IMR-90 (cell line): ENCODE measurements around the gene RALGPS1.

Experiments
- MAFK ChIP-seq: IDR thresholded peaks from 2 replicates; pipeline ENCODE4 v1.6.1; 2012; ENCODE audit warnings: low read depth, low read length, improper control_type of control experiment
- RAD21 ChIP-seq: IDR thresholded peaks from 2 replicates; pipeline ENCODE4 v1.6.1; 2012; ENCODE audit warnings: low read length, improper control_type of control experiment
- TF ChIP-seq, protein P1 (sequence below): conservative IDR thresholded peaks from 2 replicates; pipeline ENCODE4 v1.5.1; 2012; ENCODE audit warnings: mild to moderate bottlenecking, low read depth, low read length, improper control_type of control experiment
- TF ChIP-seq, protein P2 (sequence below): fragments of 150-350 bp; IDR thresholded peaks from 2 replicates; pipeline ENCODE4 v1.6.1; 2017; ENCODE audit warnings: mild to moderate bottlenecking, antibody characterized with exemption, low read length, low read depth

DNA sequence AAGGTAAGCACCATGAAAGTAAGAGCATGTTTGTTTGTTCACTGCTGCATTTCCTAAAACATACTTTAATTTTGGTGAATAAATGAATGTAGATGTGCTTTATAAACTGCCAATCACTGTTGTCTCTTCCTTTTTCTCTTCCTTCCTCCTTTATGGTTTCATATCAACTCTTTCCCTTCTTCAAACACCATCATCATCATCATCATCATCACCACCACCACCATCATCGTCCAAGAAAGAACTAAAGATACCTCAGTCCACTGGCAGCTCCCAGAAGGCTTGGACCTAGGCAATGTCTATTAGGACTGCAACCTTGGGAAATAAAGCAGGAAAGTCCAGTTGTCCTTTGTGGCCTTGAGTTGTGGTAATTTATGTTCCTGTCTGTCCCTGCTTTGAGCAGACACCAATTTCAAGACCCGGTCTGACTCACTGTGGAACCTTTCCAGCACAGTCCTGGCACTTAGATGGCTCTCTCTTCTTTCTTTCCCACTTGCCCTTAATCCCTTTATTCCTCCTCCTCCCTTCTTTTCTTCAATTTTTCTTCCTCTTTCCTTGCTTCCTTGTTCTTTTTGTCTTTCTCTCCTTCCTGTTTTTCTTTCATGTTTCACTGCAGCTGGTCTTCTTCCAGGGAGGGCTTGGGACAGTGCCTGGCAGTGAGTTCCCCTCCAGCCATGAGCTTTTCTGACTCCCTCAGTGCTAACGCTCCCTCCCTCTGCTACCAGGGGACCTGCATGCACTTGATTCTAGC, 108.5 kb downstream of the RALGPS1 start:
- TF ChIP-seq, protein P1, sequence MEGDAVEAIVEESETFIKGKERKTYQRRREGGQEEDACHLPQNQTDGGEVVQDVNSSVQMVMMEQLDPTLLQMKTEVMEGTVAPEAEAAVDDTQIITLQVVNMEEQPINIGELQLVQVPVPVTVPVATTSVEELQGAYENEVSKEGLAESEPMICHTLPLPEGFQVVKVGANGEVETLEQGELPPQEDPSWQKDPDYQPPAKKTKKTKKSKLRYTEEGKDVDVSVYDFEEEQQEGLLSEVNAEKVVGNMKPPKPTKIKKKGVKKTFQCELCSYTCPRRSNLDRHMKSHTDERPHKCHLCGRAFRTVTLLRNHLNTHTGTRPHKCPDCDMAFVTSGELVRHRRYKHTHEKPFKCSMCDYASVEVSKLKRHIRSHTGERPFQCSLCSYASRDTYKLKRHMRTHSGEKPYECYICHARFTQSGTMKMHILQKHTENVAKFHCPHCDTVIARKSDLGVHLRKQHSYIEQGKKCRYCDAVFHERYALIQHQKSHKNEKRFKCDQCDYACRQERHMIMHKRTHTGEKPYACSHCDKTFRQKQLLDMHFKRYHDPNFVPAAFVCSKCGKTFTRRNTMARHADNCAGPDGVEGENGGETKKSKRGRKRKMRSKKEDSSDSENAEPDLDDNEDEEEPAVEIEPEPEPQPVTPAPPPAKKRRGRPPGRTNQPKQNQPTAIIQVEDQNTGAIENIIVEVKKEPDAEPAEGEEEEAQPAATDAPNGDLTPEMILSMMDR: no peak
- TF ChIP-seq RAD21 (no peak), MAFK (no peak)
- TF ChIP-seq, protein P2, sequence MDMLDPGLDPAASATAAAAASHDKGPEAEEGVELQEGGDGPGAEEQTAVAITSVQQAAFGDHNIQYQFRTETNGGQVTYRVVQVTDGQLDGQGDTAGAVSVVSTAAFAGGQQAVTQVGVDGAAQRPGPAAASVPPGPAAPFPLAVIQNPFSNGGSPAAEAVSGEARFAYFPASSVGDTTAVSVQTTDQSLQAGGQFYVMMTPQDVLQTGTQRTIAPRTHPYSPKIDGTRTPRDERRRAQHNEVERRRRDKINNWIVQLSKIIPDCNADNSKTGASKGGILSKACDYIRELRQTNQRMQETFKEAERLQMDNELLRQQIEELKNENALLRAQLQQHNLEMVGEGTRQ: no peak
